ENCODE data around the gene DHODH.

DNA sequence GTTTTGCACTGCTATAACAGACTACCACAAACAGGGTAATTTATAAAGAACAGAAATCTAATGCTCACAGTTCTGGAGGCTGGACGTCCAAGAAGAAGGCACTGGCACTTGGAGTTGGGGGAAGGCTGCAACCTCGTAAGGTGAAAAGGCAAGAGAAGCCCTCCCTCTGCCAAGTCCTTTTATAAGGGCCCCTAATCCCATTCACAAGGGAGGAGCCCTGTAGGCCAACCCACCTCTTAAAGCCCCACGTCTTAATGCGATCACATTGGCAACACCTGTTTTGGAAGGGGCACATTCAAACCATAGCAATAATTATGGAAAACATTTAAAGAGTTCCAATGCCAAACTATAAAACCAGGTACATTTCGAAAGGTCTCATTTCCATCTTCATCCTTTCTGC is 13.5 kb upstream of the DHODH start:
- TF ChIP-seq CTCF (conservative IDR thresholded peaks at IDR 0.05) (no peak), ZFX (IDR thresholded peaks at IDR 0.05) (no peak)
